ENCODE measurements around the gene MRI1. TPM values are rescaled to one million over a fixed set of nuclear protein-coding genes. Genes with fewer than 3 reads are reported as not detected.

Gene MRI1
- polyA plus RNA-seq, 1 donor (not counting 4 experiments of a cell fraction or from before 2014, with no cell fraction given): 22.8 TPM

DNA sequence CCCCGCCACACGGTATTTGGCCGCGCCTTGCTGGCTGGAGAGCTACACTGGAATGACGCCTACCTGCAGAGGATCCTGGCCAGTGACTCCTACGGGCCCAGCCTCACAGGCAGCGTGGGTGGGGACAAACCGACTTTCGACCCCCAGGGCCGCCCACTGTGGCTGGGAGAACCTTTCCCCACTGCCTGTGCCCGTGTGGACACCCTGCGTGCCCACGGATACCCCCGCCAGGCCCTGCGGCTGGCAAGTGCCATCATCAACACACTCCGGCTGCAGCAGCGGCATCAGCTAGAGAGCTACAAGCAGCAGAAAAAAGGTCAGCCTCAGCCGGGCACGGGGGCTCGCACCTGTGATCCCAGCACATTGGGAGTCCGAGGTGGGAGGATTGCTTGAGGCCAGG lies 50.2 kb downstream of the MRI1 start:
- no peak for FAIRE-seq
- dilution Hi-C loops (cut with MboI; ENCODE audit: extremely low pct_ligation_motif_present, low sequenced_read_pairs): no loop called here
- Histone ChIP-seq H4K20me1 (ENCODE audit: control insufficient read depth, extremely low read depth, insufficient read depth, low read length) (no peaks in the 10 kb centered on the region), H3K79me2 (ENCODE audit: control insufficient read depth, insufficient read depth, low read length) (no peaks in the 10 kb centered on the region), H3K4me1 (ENCODE audit: control insufficient read depth, extremely low read depth, insufficient read depth, low read length) (no peaks in the 10 kb centered on the region), H3K9me1 (ENCODE audit: control insufficient read depth, extremely low read depth, insufficient read depth, low read length) (no peaks in the 10 kb centered on the region), H3K27me3 (ENCODE audit: control insufficient read depth, extremely low read depth, insufficient read depth, low read length) (no peaks in the 10 kb centered on the region), H3K9ac (ENCODE audit: control insufficient read depth, extremely low read depth, insufficient read depth, low read length) (no peak overlapping the region), H3K27ac (ENCODE audit: control insufficient read depth, insufficient read depth, low read length) (no peak overlapping the region), H2AFZ (ENCODE audit: control insufficient read depth, low read length) (no peak overlapping the region), H3K4me3 (ENCODE audit: control insufficient read depth in 2 of 3, extremely low read depth in 1 of 3, insufficient read depth in 2 of 3, low read depth in 1 of 3, low read length in 3 of 3) (no peak overlapping the region), H3K9me3 (ENCODE audit: control insufficient read depth, low read depth, low read length) (no peaks in the 10 kb centered on the region), H3K4me2 (ENCODE audit: control insufficient read depth, extremely low read depth, insufficient read depth, low read depth, low read length) (no peak overlapping the region), H3K36me3 (ENCODE audit: control insufficient read depth in 2 of 2, extremely low read depth in 1 of 2, insufficient read depth in 2 of 2, low read length in 2 of 2) (peaks cover 0 to 17% of the 10 kb centered on the region in 2 experiments)
- DNase-seq (ENCODE audit: low read depth, low spot score): no peak
- TF ChIP-seq, protein P1, sequence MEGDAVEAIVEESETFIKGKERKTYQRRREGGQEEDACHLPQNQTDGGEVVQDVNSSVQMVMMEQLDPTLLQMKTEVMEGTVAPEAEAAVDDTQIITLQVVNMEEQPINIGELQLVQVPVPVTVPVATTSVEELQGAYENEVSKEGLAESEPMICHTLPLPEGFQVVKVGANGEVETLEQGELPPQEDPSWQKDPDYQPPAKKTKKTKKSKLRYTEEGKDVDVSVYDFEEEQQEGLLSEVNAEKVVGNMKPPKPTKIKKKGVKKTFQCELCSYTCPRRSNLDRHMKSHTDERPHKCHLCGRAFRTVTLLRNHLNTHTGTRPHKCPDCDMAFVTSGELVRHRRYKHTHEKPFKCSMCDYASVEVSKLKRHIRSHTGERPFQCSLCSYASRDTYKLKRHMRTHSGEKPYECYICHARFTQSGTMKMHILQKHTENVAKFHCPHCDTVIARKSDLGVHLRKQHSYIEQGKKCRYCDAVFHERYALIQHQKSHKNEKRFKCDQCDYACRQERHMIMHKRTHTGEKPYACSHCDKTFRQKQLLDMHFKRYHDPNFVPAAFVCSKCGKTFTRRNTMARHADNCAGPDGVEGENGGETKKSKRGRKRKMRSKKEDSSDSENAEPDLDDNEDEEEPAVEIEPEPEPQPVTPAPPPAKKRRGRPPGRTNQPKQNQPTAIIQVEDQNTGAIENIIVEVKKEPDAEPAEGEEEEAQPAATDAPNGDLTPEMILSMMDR (optimal IDR thresholded peaks at IDR 0.05 in 1 of 3, IDR thresholded peaks at IDR 0.05 in 1 of 3, conservative IDR thresholded peaks at IDR 0.05 in 1 of 3; ENCODE audit: extremely low read depth in 1 of 3, insufficient read depth in 2 of 3, low read length in 3 of 3): no peak
- no peak for TF ChIP-seq EZH2 (IDR thresholded peaks at IDR 0.05; ENCODE audit: low read length)

DNA sequence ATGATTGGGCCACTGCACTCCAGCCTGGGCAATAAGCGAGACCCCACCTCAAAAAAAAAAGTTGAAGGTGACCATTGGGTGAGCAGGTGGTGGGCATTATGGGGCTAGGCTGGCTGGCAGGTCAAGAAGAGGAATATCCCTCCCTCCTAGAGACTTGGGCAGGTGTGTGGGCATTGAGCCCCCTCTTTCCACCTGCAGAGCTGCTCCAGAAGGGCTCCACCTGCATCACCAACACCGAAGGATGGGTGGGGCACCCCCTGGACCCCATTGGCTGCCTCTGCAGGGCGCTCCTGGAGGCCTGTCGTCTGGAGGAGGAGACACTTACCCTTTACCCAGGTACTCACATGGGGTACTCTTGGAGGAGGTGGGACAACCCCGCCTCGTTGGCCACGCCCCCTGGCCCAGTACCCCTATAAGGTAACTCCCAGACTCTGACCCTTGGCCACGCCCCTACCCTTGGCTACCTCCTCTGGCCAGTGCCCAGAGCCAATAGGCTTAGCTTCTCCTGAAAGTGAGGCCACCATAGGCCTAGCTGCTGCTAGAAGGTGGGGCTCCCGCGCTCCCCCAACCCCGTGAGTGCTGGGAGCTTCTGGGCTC lies 52.8 kb downstream of the MRI1 start:
- Histone ChIP-seq H3K9ac (ENCODE audit: control insufficient read depth, extremely low read depth, insufficient read depth, low read length) (no peak overlapping the region), H2AFZ (ENCODE audit: control insufficient read depth, low read length) (no peak overlapping the region), H3K36me3 (ENCODE audit: control insufficient read depth in 2 of 2, extremely low read depth in 1 of 2, insufficient read depth in 2 of 2, low read length in 2 of 2) (peaks cover 0 to 20% of the 10 kb centered on the region in 2 experiments), H3K27ac (ENCODE audit: control insufficient read depth, insufficient read depth, low read length) (no peak overlapping the region), H4K20me1 (ENCODE audit: control insufficient read depth, extremely low read depth, insufficient read depth, low read length) (no peaks in the 10 kb centered on the region), H3K9me1 (ENCODE audit: control insufficient read depth, extremely low read depth, insufficient read depth, low read length) (no peaks in the 10 kb centered on the region), H3K4me1 (ENCODE audit: control insufficient read depth, extremely low read depth, insufficient read depth, low read length) (no peaks in the 10 kb centered on the region), H3K4me3 (ENCODE audit: control insufficient read depth in 2 of 3, extremely low read depth in 1 of 3, insufficient read depth in 2 of 3, low read depth in 1 of 3, low read length in 3 of 3) (no peak overlapping the region), H3K4me2 (ENCODE audit: control insufficient read depth, extremely low read depth, insufficient read depth, low read depth, low read length) (peak overlapping the region; percentile 6), H3K9me3 (ENCODE audit: control insufficient read depth, low read depth, low read length) (no peaks in the 10 kb centered on the region), H3K27me3 (ENCODE audit: control insufficient read depth, extremely low read depth, insufficient read depth, low read length) (no peaks in the 10 kb centered on the region), H3K79me2 (ENCODE audit: control insufficient read depth, insufficient read depth, low read length) (no peaks in the 10 kb centered on the region)
- TF ChIP-seq EZH2 (IDR thresholded peaks at IDR 0.05; ENCODE audit: low read length): no peak
- TF ChIP-seq, protein P1 (optimal IDR thresholded peaks at IDR 0.05 in 1 of 3, IDR thresholded peaks at IDR 0.05 in 1 of 3, conservative IDR thresholded peaks at IDR 0.05 in 1 of 3; ENCODE audit: extremely low read depth in 1 of 3, insufficient read depth in 2 of 3, low read length in 3 of 3): no peak
- FAIRE-seq: no peak
- dilution Hi-C loops (cut with MboI; ENCODE audit: extremely low pct_ligation_motif_present, low sequenced_read_pairs): no loop called here
- DNase-seq (ENCODE audit: low read depth, low spot score): no peak

Measured in keratinocyte (primary cell).